HepG2 (cell line): ENCODE data around the gene COX4I1. TPM values are rescaled to one million over a fixed set of nuclear protein-coding genes. Genes with fewer than 3 reads are reported as not detected.

Experiments
- ATF1 ChIP-seq: IDR thresholded peaks from 2 replicates; pipeline ENCODE4 v1.6.1; 2016; ENCODE audit warnings: mild to moderate bottlenecking, control low read depth
- CEBPZ ChIP-seq: IDR thresholded peaks from 2 replicates; pipeline ENCODE4 v1.6.1; 2012; ENCODE audit warnings: low read length, improper control_type of control experiment
- FOXO1 ChIP-seq: sonication (generic); formaldehyde crosslinking; IDR thresholded peaks from 2 replicates; pipeline ENCODE4 v1.4.0; 2020; ENCODE audit warnings: missing genetic modification reagents
- HIC2 ChIP-seq: sonication (generic); formaldehyde crosslinking; IDR thresholded peaks from 2 replicates; pipeline ENCODE4 v1.9.0; 2022; ENCODE audit warnings: low read depth, missing genetic modification reagents
- KAT2B ChIP-seq: fragments of 150-350 bp; IDR thresholded peaks from 2 replicates; pipeline ENCODE4 v1.6.1; 2014; ENCODE audit warnings: low read depth, low read length, borderline replicate concordance
- KDM3A ChIP-seq: IDR thresholded peaks from 2 replicates; pipeline ENCODE4 v1.6.1; 2018; ENCODE audit warnings: low read depth, missing compliant biosample characterization
- MAF1 ChIP-seq: sonication (generic); formaldehyde crosslinking; IDR thresholded peaks from 2 replicates; pipeline ENCODE4 v1.5.0; 2020; ENCODE audit warnings: missing genetic modification reagents, borderline replicate concordance
- MZF1 ChIP-seq: sonication (generic); formaldehyde crosslinking; IDR thresholded peaks from 2 replicates; pipeline ENCODE4 v1.8.1; 2023; ENCODE audit warnings: mild to moderate bottlenecking, missing genetic modification reagents, borderline replicate concordance
- NCOA1 ChIP-seq: sonication (generic); formaldehyde crosslinking; IDR thresholded peaks from 2 replicates; pipeline ENCODE4 v1.9.0; 2021; ENCODE audit warnings: missing genetic modification reagents
- NFYB ChIP-seq: sonication (generic); formaldehyde crosslinking; IDR thresholded peaks from 2 replicates; pipeline ENCODE4 v1.4.0; 2020; ENCODE audit warnings: missing genetic modification reagents
- NR2F6 ChIP-seq, 2 experiments: IDR thresholded peaks; 2 replicates each; pipeline ENCODE4 v1.6.1; 2016; ENCODE audit warnings: antibody characterized with exemption in 1 of 2, mild to moderate bottlenecking in 1 of 2
- PAXIP1 ChIP-seq: sonication (generic); formaldehyde crosslinking; conservative IDR thresholded peaks from 2 replicates; pipeline ENCODE4 v1.4.0; 2020; ENCODE audit warnings: mild to moderate bottlenecking, missing genetic modification reagents, moderate library complexity
- REXO4 ChIP-seq: sonication (generic); formaldehyde crosslinking; IDR thresholded peaks from 2 replicates; pipeline ENCODE4 v1.8.0; 2022; ENCODE audit warnings: missing genetic modification reagents, mild to moderate bottlenecking, borderline replicate concordance
- SRSF4 ChIP-seq: fragments of 200-400 bp; formaldehyde crosslinking; IDR thresholded peaks from one replicate; pipeline ENCODE4 v1.6.1; 2018; ENCODE audit warnings: mild to moderate bottlenecking, low read depth, low read length, moderate library complexity; ENCODE audit not compliant: poor library complexity, severe bottlenecking
- TEAD3 ChIP-seq: optimal IDR thresholded peaks from 2 replicates; pipeline ENCODE3; 2016; ENCODE audit warnings: borderline replicate concordance
- XBP1 ChIP-seq: sonication (generic); formaldehyde crosslinking; IDR thresholded peaks from 2 replicates; pipeline ENCODE4 v1.5.0; 2020; ENCODE audit warnings: missing genetic modification reagents
- ZMYM3 ChIP-seq: sonication (generic); formaldehyde crosslinking; IDR thresholded peaks from 2 replicates; pipeline ENCODE4 v1.5.1; 2020; ENCODE audit warnings: mild to moderate bottlenecking, missing genetic modification reagents
- ZNF563 ChIP-seq: sonication (generic); formaldehyde crosslinking; IDR thresholded peaks from 2 replicates; pipeline ENCODE4 v1.8.0; 2022; ENCODE audit warnings: mild to moderate bottlenecking, moderate library complexity, missing genetic modification reagents
- ZNF589 ChIP-seq: sonication (generic); formaldehyde crosslinking; conservative IDR thresholded peaks from 2 replicates; pipeline ENCODE4 v1.8.0; 2022; ENCODE audit warnings: mild to moderate bottlenecking, moderate library complexity, missing genetic modification reagents
- polyA plus RNA-seq, 8 experiments: library from polyadenylated mRNA; depleted of rRNA in 3 of 8; stranded (reverse) in 7 of 8; unstranded in 1 of 8; fragments of >200 nt; fragmentation: Illumina TruSeq in 4 of 8; extraction: Trizol in 4 of 8; gene quantifications; 2 replicates each; pipeline versions ENCODE4 v1.2.1 to v1.2.3, GENCODE V29; 2011 to 2016; ENCODE audit warnings: low read depth in 4 of 8, missing spikeins in 1 of 8, mixed read lengths in 1 of 8; ENCODE audit not compliant: insufficient read depth in 1 of 8
- total RNA-seq, 5 experiments: library from RNA; depleted of rRNA; stranded (reverse); fragments of >200 nt; fragmentation: Illumina TruSeq; extraction: Trizol; gene quantifications; 2 replicates each; pipeline ENCODE4 v1.2.3, GENCODE V29; 2016; ENCODE audit warnings: low read depth in 1 of 5

The COX4I1 gene
- total and polyA plus RNA-seq, 2 of the 13 experiments (the other 11 are each of a cell fraction or from before 2014, with no cell fraction given), result 658 to 902 TPM

GRCh38 chr16:85799497-85800320 is at the start of gene COX4I1, which contains the start of gene EMC8 (continued):
- TF ChIP-seq PAXIP1 (CRISPR knock-in tag), result peak; percentile 64
- TF ChIP-seq CEBPZ, result no peak
- TF ChIP-seq ZMYM3 (CRISPR knock-in tag), result no peak; the same call in 1 of the 2 replicates
- TF ChIP-seq NFYB (CRISPR knock-in tag), result peak; percentile 40
- TF ChIP-seq KAT2B, result no peak
- TF ChIP-seq SRSF4, result no peak
- TF ChIP-seq NCOA1 (CRISPR knock-in tag), result 0 out of 2 replicates have a peak, but pooled peaks have one; percentile 83
- no peak for TF ChIP-seq MZF1 (CRISPR knock-in tag)
- TF ChIP-seq KDM3A (CRISPR knock-in tag), result no peak; the same call in 1 of the 2 replicates
- TF ChIP-seq HIC2 (CRISPR knock-in tag), result no peak; the same call in 1 of the 2 replicates
- peak; percentile 84; the same call in 1 of the 2 replicates for TF ChIP-seq MAF1 (CRISPR knock-in tag)
- peak; percentile 52 for TF ChIP-seq ZNF563 (CRISPR knock-in tag)
- TF ChIP-seq FOXO1 (CRISPR knock-in tag), result no peak; the same call in none of the 2 replicates
- peak; percentile 13; the same call in 1 of the 2 replicates for TF ChIP-seq ZNF589 (CRISPR knock-in tag)
- peak; percentile 76 for TF ChIP-seq TEAD3 (CRISPR knock-in tag)
- no peak for TF ChIP-seq XBP1 (CRISPR knock-in tag)
- no peak for TF ChIP-seq REXO4 (CRISPR knock-in tag)
- TF ChIP-seq NR2F6 (IDR thresholded peaks at IDR 0.05), result peak; percentile 56
- TF ChIP-seq NR2F6 (CRISPR knock-in tag; IDR thresholded peaks at IDR 0.05), result peak; percentile 85
- TF ChIP-seq ATF1 (CRISPR knock-in tag), result no peak
